NB4 (cell line): ENCODE measurements around the gene STIM1.
A peak's percentile ranks its signal among the peaks of the same experiment; 100 is the strongest.

Experiments
- DNase-seq: peaks from one replicate; pipeline ENCODE4 v3.0.0; 2010; ENCODE audit warnings: low read depth
- H3K4me3 ChIP-seq: one replicate; pipeline ENCODE4 v1.5.1; 2011; ENCODE audit warnings: mild to moderate bottlenecking, low read depth, low read length, moderate library complexity
- MAX ChIP-seq: IDR thresholded peaks from 2 replicates; pipeline ENCODE4 v1.6.1; 2011; ENCODE audit warnings: low read depth, low read length
- MYC ChIP-seq: IDR thresholded peaks from 2 replicates; pipeline ENCODE4 v1.6.1; 2011; ENCODE audit warnings: low read depth, low read length
- POLR2A ChIP-seq: IDR thresholded peaks from 2 replicates; pipeline ENCODE4 v1.6.1; 2011; ENCODE audit warnings: mild to moderate bottlenecking; ENCODE audit not compliant: insufficient read length; ENCODE audit errors: extremely low read depth
- TF ChIP-seq, protein P1 (sequence below): IDR thresholded peaks from one replicate; pipeline ENCODE4 v1.5.1; 2012; ENCODE audit warnings: low read depth, low read length

STIM1 gene

DNA sequence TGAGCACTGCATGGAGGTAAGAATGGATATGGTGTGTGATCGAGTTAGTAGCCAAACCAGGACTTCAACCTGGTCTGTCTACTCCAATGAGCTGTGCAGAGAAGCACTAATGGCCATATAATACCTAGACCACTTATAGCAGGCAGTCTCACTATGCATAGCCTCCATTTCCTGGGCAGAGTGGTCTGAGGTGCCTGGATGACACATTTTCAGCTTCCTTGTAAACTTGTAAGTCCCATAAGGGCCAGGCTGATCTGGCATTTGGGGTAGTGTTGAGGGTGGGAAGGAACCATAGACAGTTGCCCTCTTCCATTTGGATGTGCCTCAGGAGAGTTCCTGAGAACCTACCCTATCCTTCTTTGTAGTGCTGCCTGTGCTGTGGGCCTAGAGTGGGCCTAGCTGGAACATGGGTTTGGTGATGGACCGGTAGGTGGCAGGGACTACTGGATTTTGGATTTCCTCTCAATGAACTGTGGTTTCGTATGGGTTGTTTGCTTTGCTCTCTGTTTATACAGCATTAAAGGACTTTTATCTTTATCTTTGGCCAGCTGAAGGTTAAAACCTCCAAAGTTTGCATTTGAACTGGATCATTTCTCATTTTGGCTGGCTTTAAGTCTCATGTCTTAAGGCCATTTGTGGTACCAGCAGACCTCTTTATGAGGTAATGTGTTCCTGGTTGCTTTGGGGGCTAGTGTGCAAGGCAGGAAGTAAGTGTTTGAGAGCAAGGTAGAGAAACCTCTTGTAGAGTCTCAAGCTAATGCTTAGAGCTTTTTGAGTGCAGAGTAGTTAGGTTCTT is 86.9 kb downstream of the STIM1 start:
- TF ChIP-seq POLR2A (no peak), MAX (no peak), MYC (no peak)
- TF ChIP-seq, protein P1, sequence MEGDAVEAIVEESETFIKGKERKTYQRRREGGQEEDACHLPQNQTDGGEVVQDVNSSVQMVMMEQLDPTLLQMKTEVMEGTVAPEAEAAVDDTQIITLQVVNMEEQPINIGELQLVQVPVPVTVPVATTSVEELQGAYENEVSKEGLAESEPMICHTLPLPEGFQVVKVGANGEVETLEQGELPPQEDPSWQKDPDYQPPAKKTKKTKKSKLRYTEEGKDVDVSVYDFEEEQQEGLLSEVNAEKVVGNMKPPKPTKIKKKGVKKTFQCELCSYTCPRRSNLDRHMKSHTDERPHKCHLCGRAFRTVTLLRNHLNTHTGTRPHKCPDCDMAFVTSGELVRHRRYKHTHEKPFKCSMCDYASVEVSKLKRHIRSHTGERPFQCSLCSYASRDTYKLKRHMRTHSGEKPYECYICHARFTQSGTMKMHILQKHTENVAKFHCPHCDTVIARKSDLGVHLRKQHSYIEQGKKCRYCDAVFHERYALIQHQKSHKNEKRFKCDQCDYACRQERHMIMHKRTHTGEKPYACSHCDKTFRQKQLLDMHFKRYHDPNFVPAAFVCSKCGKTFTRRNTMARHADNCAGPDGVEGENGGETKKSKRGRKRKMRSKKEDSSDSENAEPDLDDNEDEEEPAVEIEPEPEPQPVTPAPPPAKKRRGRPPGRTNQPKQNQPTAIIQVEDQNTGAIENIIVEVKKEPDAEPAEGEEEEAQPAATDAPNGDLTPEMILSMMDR = no peak
- no peak overlapping the region for H3K4me3 ChIP-seq
- DNase-seq = peak; percentile 23

DNA sequence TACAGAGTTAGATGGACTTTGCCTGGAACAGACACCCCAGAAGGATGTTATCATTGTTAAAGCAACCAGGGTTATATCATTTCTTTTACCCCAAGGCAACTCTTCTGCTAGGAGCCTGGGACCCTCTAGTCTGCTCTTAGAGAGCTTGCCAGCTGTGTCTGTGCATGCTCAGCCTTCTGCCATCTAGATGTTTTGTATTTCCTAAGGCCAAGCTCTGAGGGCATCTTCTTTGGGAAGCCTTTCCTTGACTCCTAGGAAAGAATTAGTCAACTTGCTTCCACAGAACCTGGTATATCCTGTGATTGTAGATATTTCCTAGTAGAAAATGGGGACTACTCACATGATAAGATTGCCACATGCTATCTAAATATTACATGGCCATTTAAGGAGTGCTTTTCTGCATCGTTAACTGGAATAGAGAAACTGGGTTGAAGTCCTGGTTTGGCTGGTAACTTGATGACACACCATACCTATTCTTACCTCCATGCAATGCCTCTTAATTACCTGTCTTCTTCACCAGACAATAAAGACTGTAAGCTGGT is 87.6 kb downstream of the STIM1 start:
- no peak overlapping the region for H3K4me3 ChIP-seq
- TF ChIP-seq MAX (no peak), MYC (no peak), POLR2A (no peak)
- TF ChIP-seq, protein P1 = no peak
- DNase-seq = no peak

- TF ChIP-seq MYC = no peak
- TF ChIP-seq, protein P1 = no peak
- TF ChIP-seq POLR2A = no peak
- no peak for TF ChIP-seq MAX
- H3K4me3 ChIP-seq = no peak overlapping the region
- DNase-seq = no peak
These were observed 88.7 kb downstream of the STIM1 start for GRCh38 chr11:3944198-3944597.

DNA sequence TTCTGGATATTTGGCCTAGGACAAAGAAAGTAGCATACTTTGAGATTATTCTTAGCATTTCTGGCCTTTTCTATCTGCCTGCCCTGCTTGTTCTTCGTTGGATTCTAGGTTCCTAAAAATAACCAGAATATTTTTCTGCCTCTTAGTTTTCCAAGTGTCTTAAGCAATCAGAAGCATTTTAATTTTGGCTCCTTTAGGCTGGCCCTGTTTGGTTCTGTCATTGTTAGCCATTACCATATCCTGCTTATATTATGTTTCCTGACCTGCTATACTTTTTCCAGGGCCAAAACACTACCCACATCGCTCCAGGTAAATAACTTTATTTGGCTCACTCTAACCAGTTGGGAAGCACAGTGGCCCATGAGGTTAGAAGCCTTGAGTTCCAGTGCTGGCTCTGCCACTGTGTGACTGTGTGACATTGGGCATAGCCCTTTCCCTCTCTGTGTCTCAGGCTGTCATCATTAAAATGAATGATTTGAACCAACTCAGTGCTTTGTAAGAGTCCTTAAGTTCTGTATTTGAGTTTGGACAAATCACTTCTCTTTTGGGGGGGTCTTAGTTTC is 91.1 kb downstream of the STIM1 start:
- TF ChIP-seq MYC (no peak), MAX (no peak), POLR2A (no peak)
- TF ChIP-seq, protein P1 = no peak
- DNase-seq = no peak
- H3K4me3 ChIP-seq = no peak overlapping the region

DNA sequence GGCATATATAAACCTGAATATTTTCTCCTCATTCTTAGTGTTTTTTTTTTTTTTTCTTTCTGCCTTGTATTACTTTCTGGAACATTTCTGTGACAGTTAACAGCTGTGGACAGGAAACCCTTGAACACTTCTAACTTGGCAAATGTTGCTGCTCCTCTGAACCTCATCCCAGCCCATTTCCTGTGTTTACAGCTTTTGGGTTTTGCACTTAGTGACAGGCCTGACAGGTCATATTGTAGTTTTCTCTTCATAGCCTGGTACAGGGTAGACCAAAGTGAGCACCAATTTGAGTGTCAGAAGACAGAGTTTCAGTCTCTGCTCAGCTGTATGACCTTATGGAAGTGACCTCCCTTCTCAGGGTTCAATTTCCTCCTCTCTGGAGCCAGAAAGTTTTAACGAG is 91.6 kb downstream of the STIM1 start:
- no peak for TF ChIP-seq MYC
- peak; percentile 42 for DNase-seq
- no peak overlapping the region for H3K4me3 ChIP-seq

DNA sequence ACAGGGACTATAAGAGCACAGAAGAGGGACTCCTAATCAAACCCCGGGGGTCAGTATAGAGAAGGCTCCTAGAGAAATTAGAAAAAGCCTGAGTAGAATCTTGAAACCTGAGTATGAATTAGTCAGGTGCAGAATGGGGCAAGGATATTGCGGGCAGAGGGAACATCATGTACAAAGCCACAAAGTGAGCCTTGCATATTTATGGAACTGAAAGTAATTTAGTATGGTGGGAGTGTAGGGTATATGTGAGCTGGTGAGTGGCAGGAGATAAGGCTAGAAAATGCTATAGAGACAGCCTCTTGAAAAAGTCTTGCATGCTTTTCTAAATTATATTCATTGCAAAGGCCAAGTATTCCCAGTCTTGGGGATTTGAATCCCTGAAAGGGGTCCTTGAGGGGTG is 93.7 kb downstream of the STIM1 start:
- no peak overlapping the region for H3K4me3 ChIP-seq
- TF ChIP-seq MYC (no peak), POLR2A (no peak), MAX (no peak)
- TF ChIP-seq, protein P1 = no peak
- DNase-seq = peak; percentile 50
